Muscle of back (tissue), 11 donors: ENCODE measurements around the gene COLGALT1. TPM values are rescaled to one million over a fixed set of nuclear protein-coding genes. Genes with fewer than 3 reads are reported as not detected.
"Not testable (repeated sequence)": the region's sequence is repeated elsewhere in the genome, so short reads cannot be mapped to it uniquely, and the experiment has no call there.

Experiments used
- DNase-seq, 3 donors: peaks; one replicate each; pipeline versions ENCODE4 v3.0.0 to v3.0.0-alpha.2; 2013
- polyA plus RNA-seq, 10 donors: library from polyadenylated mRNA; unstranded; fragments of 120-200 nt; gene quantifications; one replicate each; pipeline ENCODE4 v1.2.1, GENCODE V29; 2013; ENCODE audit not compliant: insufficient read length in 10 of 10

Gene COLGALT1
- polyA plus RNA-seq, 10 donors = 62.1 to 87.0 (median 68.6) TPM

GRCh38 chr19:17529239-17530158 is 25.9 kb upstream of the COLGALT1 start:
- DNase-seq = no peak

GRCh38 chr19:17530586-17530985 is 24.9 kb upstream of the COLGALT1 start:
- DNase-seq = no peak

GRCh38 chr19:17532116-17532515 is 23.3 kb upstream of the COLGALT1 start:
- no peak for DNase-seq

GRCh38 chr19:17532557-17532956 is 22.9 kb upstream of the COLGALT1 start:
- DNase-seq = no peak

- DNase-seq = no peak
Measured at GRCh38 chr19:17534767-17535166, 20.7 kb upstream of the COLGALT1 start.

GRCh38 chr19:17536955-17537354 is 18.5 kb upstream of the COLGALT1 start:
- no peak for DNase-seq

DNA sequence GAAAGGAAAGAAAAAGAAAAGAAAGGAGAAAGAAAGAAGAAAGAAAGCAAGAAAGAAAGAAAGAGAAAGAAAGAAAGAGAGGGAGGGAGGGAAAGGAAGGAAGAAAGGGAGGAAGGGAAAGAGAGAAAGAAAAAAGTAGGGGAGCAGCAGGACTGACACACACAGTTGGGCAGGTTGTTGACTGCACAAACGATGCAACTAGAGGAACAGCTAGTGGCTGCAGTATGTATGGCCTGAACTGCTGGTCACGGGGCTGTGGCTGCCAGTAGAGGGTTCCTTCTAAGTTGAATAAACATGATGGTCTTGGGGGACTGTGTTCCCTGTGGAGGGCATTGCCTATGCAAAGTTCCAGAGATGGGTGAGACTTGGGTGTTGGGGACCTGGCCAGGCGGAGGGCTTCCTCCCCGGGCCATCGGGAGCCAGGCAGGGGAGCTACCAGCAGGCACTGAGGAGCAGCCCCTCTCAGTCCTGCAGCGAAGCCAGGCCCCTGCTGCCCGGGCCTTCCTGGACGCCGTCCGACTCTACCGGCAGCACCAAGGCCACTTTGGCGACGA is 16.7 kb upstream of the COLGALT1 start:
- DNase-seq = no peak

DNA sequence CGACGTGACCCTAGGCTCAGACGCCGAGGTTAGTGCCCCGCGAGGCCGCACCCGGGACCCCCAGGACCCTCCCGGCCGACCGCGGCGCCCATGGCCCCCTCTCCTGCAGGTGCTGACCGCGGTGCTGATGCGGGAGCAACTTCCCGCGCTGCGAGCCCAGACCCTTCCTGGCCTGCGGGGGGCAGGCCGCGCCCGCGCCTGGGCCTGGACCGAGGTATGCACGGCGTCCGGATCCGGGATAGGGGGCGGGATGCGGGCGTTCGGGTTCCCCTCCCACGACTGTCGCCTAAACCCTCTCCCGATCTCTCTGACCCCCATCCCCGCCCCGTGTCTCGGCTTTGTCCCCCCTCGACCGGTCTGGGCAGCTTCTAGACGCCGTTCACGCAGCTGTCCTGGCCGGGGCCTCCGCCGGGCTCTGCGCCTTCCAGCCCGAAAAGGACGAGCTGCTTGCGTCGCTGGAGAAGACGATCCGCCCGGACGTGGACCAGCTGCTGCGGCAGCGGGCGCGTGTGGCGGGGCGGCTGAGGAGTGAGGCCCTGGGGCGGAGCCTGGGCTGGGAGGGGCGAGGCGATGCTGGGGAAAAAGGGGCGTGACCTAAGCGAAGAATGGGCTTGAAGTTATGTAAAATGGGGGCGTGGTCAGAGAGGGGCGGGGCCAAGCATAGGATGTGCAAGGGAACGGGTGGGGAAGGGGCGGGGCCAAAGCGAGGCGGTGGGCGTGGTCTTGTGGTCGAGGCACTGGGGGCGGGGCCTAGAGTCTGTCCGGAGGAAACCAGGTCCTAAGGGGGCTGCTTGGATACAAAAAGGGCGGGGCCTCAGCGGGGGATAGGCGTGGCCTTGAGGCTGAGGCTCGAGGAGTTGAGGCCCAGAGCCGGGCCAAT is 16.0 kb upstream of the COLGALT1 start:
- DNase-seq = peak; percentile 85 to 94 (median 87)

DNA sequence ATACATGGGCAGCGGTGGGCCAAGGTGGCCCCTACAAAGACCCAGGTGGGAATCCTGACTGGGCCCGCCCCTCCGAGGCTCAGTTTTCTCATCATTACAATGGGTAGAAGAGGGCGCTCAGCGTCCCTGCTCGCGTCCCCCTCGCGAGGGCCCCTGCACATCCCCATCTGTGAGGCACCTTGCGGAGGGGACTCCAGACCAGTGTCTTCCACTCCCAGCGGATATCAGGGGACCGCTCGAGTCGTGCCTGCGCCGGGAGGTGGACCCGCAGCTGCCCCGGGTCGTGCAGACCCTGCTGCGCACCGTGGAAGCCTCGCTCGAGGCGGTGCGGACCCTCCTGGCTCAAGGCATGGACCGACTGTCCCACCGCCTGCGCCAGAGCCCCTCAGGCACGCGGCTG is 15.3 kb upstream of the COLGALT1 start:
- DNase-seq = no peak

- no peak for DNase-seq
Measured at GRCh38 chr19:17541184-17541759, 14.2 kb upstream of the COLGALT1 start.

DNA sequence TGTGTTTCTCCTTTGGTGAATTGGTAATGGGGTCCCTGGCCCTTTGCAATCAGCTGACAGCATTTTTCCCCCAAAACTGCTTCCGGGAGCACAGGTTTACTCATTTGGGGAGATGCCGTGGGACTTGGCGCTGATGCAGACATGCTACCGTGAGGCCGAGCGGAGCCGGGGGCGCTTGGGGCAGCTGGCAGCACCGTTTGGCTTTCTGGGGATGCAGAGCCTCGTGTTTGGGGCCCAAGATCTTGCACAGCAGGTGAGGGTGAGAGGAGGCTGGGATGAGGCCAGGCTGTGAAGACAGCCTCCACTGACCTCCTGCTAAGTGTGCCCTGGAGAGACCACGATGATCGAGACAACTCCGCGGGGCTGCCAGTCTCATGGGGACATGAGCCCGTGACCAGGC is 13.4 kb upstream of the COLGALT1 start:
- DNase-seq = no peak

- no peak for DNase-seq
Measured at GRCh38 chr19:17542793-17543582, 12.5 kb upstream of the COLGALT1 start.

DNA sequence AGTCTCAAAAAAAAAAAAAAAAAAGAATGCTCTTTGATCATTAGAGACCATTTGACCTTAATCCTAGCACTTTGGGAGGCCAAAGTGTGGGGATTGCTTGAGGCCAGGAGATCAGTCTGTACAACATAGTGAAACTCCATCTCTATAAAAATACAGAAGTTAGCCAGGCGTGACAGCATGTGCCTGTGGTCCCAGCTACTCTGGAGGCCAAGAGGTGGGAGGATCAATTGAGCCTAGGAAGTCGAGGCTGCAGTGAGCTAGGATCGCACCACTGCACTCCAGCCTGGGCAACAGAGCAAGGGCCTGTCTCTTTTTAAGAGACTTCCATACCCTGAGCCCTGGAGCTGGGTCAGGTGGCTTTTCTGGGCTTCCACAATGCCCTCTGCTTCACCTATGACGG is 11.5 kb upstream of the COLGALT1 start:
- DNase-seq = no peak

DNA sequence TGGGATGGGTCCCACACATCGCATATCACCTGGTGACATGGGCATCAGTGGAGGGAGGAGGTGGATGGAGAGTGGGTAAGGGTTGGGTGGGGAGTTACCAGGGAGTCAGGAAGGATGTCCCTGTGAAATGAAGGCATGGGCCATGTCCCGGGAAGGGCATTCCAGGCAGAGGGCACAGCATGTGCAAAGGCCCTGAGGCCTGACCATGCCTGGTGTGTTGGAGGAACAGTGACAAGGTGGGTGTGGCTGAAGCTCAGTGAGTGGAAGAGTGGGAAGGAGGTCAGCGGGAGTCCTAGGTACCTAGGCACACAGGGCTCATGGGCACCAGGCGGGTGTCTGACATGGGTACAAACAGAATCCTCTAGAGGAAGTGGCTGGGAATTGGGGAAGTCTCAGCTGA is 11.0 kb upstream of the COLGALT1 start:
- no peak for DNase-seq

DNA sequence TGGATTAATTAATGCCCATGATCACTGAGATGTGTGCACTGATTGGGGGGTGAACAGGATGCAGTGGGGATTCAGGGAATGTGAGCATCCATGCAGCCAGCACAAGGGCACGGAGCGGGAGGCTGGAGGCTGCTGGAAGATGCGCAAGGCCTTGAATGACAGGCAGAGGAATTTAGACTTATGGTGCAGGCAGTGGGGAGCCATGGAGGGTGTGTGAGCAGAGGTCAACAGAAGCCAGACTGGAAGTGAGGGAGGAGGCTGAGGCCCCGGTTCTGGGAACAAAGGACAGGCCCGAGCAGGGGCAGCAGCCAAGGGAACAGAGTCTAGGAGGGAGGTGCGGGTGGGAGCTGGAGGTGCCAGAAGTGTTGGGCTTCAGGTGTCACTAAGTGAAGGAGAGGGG is 7.3 kb upstream of the COLGALT1 start:
- DNase-seq = no peak

- no peak for DNase-seq
Measured at GRCh38 chr19:17549085-17549740, 6.2 kb upstream of the COLGALT1 start.

DNA sequence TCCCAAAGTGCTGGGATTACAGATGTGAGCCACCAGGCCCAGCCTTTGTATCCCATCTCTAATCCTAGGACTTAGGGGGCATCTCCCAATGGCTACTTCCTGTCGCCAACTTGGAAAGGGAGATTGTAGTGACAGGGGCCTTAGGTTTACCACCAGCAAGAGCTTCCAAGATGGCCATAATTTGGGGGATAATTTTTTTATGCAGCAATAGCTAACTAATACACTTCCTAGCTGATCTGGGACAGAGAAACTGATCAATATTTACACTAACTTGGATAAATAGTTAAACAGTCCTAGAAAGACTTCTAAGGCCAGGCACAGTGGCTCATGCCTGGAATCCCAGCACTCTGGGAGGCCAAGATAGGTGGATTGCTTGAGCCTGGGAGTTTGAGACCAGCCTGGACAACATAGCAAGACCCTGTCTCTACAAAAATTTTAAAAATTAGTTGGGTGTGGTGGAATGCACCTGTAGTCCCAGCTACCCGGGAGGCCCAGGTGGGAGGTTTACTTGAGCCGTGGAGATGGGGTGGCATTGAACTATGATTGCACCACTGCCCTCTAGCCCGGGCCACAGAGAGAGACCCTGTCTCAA is 5.3 kb upstream of the COLGALT1 start:
- DNase-seq = no peak

DNA sequence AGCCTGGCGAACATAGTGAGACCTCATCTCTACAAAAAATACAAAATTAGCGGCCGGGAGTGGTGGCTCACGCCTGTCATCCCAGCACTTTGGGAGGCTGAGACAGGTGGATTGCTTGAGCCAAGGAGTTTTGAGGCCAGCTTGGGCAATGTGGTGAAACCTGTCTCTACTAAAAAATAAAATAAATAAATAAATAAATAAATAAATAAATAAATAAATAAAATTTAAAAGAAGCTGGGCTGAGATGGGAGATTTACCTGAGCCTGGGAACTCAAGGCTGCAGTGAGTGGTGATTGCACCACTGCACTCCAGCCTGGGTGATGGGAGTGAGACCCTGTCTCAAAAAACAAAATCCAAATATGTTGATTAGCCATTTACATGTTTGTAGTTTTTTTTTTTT is 2.7 kb upstream of the COLGALT1 start:
- DNase-seq = not testable (repeated sequence)

GRCh38 chr19:17553256-17553655 is 2.2 kb upstream of the COLGALT1 start:
- peak; percentile 89 to 96 (median 90) for DNase-seq

GRCh38 chr19:17554968-17555479 is 425 bp upstream of the COLGALT1 start:
- peak in 1 of 3 donors; percentile 16 for DNase-seq
